Measurements from ENCODE around the gene MYO1D. TPM values are rescaled to one million over a fixed set of nuclear protein-coding genes. Genes with fewer than 3 reads are reported as not detected.
A peak's percentile ranks its signal among the peaks of the same experiment; 100 is the strongest.

MYO1D gene
- total and polyA plus RNA-seq, 5 experiments from 2014 or later = 1.3 to 9.7 (median 3.1) TPM

DNA sequence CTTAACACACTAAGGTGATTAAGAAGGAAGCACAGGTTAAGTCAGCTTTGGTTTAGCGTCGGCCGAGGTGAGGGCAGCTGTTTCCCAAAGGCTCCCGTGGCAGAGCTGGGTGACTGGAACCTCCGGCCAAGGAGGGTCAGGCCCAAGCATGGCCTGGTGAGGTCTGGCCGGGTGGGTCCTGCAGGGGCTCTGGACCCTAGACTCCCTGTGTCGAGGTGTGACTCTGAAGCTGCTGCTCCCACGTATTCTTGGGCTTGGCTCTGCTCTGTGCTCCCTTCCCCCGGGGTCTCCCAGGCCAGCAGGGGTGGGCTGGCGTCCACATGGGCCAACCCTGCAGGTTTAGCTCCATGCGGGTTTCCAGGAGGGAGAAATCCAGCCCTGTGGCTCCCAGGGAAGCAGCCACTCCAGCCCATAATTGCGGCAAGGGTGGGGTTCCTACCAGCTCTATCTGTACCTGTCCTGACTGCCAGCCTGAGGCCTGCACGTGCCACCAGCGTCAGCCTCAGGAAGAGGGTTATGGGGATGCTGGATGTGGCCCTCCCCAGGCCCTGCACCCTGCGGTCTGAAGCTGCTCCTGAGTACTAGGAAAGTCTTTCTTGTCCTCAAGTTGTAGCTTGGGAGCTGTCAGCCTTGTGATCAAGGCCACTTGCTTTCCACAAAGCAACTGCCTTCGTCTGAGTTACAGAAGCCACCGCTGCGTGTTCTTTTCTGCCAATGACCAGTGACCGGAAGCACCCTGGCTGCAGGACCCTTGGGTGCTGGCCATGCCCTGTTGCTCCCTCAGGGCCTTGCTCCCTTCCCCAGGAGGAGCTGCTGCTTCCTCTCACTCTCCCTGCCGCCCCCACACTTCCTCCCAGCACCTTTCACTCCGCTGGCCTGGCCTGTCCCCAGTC is 385.3 kb downstream of the MYO1D start:
- peak overlapping the region; percentile 89 to 96 (median 94) for H3K27ac Mint-ChIP-seq
- H3K9me3 Mint-ChIP-seq = no peaks in the 10 kb centered on the region
- H3K4me1 Mint-ChIP-seq = peaks cover 30 to 84% (median 71%) of the 10 kb centered on the region in 4 donors
- H3K36me3 Mint-ChIP-seq = peaks cover 9 to 22% (median 18%) of the 10 kb centered on the region in 3 donors
- no peaks in the 10 kb centered on the region for H3K27me3 Mint-ChIP-seq
- POLR2A ChIA-PET = interaction anchor here (1.4 to 22.8 kb wide), 2 partner anchors 24 to 141 kb away, joined by 5 to 889 read pairs; partner anchors contain the start of gene ZNF207
- ATAC-seq (peak in 1 of 2 donors; percentile 29), DNase-seq (peak in 2 of 10 donors; percentile 35 to 54)
- peak overlapping the region; percentile 77 to 95 (median 90) for H3K4me3 Mint-ChIP-seq

GRCh38 chr17:32490101-32490482 is 386.8 kb downstream of the MYO1D start:
- POLR2A ChIA-PET = interaction anchor here (0.7 to 22.8 kb wide), 2 partner anchors 25 to 56 kb away, joined by 3 to 889 read pairs; no protein-coding TSS in a partner anchor
- peak in 1 of 10 donors; percentile 36 for DNase-seq

DNA sequence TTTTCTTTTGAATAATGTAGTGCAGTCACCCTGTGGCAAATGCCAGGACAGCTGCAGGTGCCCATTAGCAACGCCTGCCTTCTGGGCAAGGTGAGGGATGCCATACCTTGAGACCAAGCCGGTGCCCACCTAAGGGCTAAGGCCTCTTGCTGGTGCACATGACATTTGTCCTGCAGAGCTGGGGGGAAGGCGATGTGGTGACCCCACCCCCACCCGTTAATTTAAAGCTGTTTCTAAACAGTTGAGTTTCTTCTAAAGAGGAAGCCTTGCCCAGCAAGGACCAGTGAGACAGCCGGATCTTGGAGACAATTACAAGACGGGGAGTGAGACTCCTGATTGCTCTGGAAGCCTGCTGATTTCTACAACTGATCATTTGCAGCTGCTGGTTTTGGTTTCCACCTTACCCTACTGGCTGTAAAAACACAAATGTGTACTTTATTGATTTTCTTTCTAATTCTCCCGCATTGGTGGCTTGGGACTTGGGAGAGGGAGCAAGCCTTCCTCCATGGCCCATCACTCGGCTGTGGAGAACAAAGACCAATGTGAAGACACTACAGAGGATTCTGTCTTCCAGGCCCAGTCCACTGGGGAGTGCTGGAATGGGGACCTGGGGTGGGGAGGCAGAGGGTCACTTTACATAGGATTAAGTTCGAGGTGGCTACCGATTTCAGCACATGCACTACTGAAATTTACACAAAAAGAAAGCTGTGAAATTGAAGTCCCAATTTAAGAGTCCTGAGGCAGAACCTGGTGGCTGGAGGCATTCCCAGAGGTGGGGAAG is 387.4 kb downstream of the MYO1D start:
- ATAC-seq (no peak), DNase-seq (no peak)
- Mint-ChIP-seq H3K27ac (peak overlapping the region; percentile 16 to 96 (median 86)), H3K27me3 (no peaks in the 10 kb centered on the region), H3K4me1 (peaks cover 30 to 75% (median 74%) of the 10 kb centered on the region in 4 donors), H3K9me3 (no peaks in the 10 kb centered on the region), H3K4me3 (peak overlapping the region; percentile 84 to 95 (median 91)), H3K36me3 (peaks cover 9 to 22% (median 18%) of the 10 kb centered on the region in 3 donors)
- POLR2A ChIA-PET = interaction anchor here (0.7 to 22.8 kb wide), 2 partner anchors 26 to 57 kb away, joined by 3 to 889 read pairs; no protein-coding TSS in a partner anchor

More at GRCh38 chr17:32490101-32490482, 386.8 kb downstream of the MYO1D start:
- H3K36me3 Mint-ChIP-seq = peaks cover 9 to 22% (median 18%) of the 10 kb centered on the region in 3 donors
- peak overlapping the region; percentile 84 to 95 (median 91) for H3K4me3 Mint-ChIP-seq
- H3K27me3 Mint-ChIP-seq = no peaks in the 10 kb centered on the region
- no peak for ATAC-seq
- H3K9me3 Mint-ChIP-seq = no peaks in the 10 kb centered on the region
- H3K4me1 Mint-ChIP-seq = peaks cover 30 to 80% (median 76%) of the 10 kb centered on the region in 4 donors
- peak overlapping the region in 8 of 10 donors; percentile 57 to 96 (median 82) for H3K27ac Mint-ChIP-seq

- Mint-ChIP-seq H3K4me1 (peaks cover 30 to 73% (median 71%) of the 10 kb centered on the region in 4 donors), H3K4me3 (peak overlapping the region; percentile 84 to 95 (median 91)), H3K27ac (peak overlapping the region; percentile 27 to 96 (median 86)), H3K36me3 (peaks cover 9 to 22% (median 18%) of the 10 kb centered on the region in 3 donors), H3K9me3 (no peaks in the 10 kb centered on the region), H3K27me3 (no peaks in the 10 kb centered on the region)
- no peak for ATAC-seq
- POLR2A ChIA-PET = interaction anchor here (0.5 to 22.8 kb wide), 4 partner anchors 7 to 1167 kb away, joined by 4 to 889 read pairs (median 14); no protein-coding TSS in a partner anchor
- no peak for DNase-seq
Observed at GRCh38 chr17:32488604-32489180, 388.2 kb downstream of the MYO1D start.

DNA sequence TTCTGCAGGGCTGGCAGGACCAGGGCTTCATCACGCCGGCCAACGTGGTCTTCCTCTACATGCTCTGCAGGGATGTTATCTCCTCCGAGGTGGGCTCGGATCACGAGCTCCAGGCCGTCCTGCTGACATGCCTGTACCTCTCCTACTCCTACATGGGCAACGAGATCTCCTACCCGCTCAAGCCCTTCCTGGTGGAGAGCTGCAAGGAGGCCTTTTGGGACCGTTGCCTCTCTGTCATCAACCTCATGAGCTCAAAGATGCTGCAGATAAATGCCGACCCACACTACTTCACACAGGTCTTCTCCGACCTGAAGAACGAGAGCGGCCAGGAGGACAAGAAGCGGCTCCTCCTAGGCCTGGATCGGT is 388.8 kb downstream of the MYO1D start:
- no peak for DNase-seq
- Mint-ChIP-seq H3K4me1 (peaks cover 32 to 73% (median 67%) of the 10 kb centered on the region in 4 donors), H3K4me3 (peak overlapping the region; percentile 84 to 95 (median 91)), H3K9me3 (no peaks in the 10 kb centered on the region), H3K27ac (peak overlapping the region in 9 of 10 donors; percentile 77 to 96 (median 89)), H3K36me3 (peaks cover 9 to 24% (median 18%) of the 10 kb centered on the region in 3 donors), H3K27me3 (no peaks in the 10 kb centered on the region)
- ATAC-seq = no peak
- POLR2A ChIA-PET = interaction anchor here (0.5 to 22.8 kb wide), 8 partner anchors 7 to 1166 kb away, joined by 3 to 889 read pairs (median 7); partner anchors contain the start of gene PSMD11

DNA sequence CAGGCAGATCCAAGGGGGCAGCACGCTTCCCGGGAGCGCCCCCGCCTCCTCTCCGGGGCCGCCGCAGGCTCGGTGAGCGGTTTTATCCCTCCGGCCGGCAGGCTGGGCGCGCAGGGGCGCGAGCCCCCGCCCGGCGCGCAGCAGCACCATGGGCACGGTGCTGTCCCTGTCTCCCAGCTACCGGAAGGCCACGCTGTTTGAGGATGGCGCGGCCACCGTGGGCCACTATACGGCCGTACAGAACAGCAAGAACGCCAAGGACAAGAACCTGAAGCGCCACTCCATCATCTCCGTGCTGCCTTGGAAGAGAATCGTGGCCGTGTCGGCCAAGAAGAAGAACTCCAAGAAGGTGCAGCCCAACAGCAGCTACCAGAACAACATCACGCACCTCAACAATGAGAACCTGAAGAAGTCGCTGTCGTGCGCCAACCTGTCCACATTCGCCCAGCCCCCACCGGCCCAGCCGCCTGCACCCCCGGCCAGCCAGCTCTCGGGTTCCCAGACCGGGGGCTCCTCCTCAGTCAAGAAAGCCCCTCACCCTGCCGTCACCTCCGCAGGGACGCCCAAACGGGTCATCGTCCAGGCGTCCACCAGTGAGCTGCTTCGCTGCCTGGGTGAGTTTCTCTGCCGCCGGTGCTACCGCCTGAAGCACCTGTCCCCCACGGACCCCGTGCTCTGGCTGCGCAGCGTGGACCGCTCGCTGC is 389.3 kb downstream of the MYO1D start:
- ATAC-seq (peak in 1 of 2 donors; percentile 15), DNase-seq (peak in 3 of 10 donors; percentile 30 to 54 (median 30))
- peak overlapping the region; percentile 84 to 95 (median 91) for H3K4me3 Mint-ChIP-seq
- no peaks in the 10 kb centered on the region for H3K27me3 Mint-ChIP-seq
- peaks cover 9 to 26% (median 18%) of the 10 kb centered on the region in 3 donors for H3K36me3 Mint-ChIP-seq
- no peaks in the 10 kb centered on the region for H3K9me3 Mint-ChIP-seq
- POLR2A ChIA-PET = interaction anchor here (0.6 to 22.8 kb wide), 13 partner anchors 8 to 389 kb away, joined by 3 to 889 read pairs (median 4); partner anchors contain the start of genes MYO1D and PSMD11
- H3K27ac Mint-ChIP-seq = peak overlapping the region in 9 of 10 donors; percentile 77 to 96 (median 90)
- H3K4me1 Mint-ChIP-seq = peaks cover 27 to 67% (median 62%) of the 10 kb centered on the region in 4 donors

GRCh38 chr17:32486701-32487472 is 390.0 kb downstream of the MYO1D start, which contains the start of gene CDK5R1:
TSS of gene CDK5R1 (plus strand) at chr17:32486993. CDS start at chr17:32487621, 628 bp downstream.
- peak; percentile 65 to 76 for ATAC-seq
- POLR2A ChIA-PET = interaction anchor here (0.9 to 22.8 kb wide), 13 partner anchors 9 to 390 kb away, joined by 3 to 889 read pairs (median 4); partner anchors contain the start of genes MYO1D and PSMD11
- Mint-ChIP-seq H3K4me3 (peak within 1 kb of the TSS; percentile 84 to 95 (median 91)), H3K27me3 (no peaks in the 10 kb centered on the region), H3K4me1 (peaks cover 21 to 60% (median 54%) of the 10 kb centered on the region in 4 donors), H3K9me3 (no peaks in the 10 kb centered on the region), H3K27ac (peak within 1 kb of the TSS; percentile 79 to 96 (median 90)), H3K36me3 (peaks cover 9 to 33% (median 18%) of the 10 kb centered on the region in 3 donors)
- DNase-seq = peak; percentile 65 to 83 (median 76)

DNA sequence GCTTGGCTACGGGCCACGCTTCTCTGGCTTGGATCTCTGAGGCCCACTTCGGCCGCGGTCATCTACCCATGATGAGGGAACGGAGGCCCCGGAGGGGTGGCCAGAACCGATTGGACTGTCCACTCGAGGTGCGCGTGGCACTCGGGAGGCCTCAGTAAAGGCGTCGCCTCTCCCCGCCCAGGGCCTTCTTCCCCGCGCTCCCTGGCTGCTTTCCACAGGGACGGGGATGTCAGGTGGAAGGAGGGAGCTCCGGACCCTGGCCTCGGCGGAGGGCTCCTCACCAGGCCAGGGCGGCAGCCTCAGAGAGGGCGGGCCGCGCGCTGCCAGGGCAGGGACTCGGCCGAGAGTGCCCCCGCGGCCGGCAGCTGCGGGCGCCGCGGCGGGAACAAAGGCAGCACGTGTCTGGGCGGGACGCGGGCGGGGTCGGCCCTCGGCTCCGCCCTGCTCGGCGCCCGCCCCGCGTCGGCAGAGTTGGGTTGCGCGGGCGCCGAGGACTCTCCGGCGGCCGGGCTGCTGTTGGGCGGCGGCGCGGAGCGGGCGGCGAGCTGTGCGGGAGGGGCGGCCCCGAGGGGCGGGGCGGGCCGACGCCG is 390.7 kb downstream of the MYO1D start:
- Mint-ChIP-seq H3K36me3 (peaks cover 9 to 40% (median 21%) of the 10 kb centered on the region in 3 donors), H3K27ac (peak overlapping the region in 9 of 10 donors; percentile 63 to 87 (median 80)), H3K4me1 (peaks cover 19 to 53% (median 47%) of the 10 kb centered on the region in 4 donors), H3K27me3 (no peaks in the 10 kb centered on the region), H3K4me3 (peak overlapping the region; percentile 62 to 84 (median 80)), H3K9me3 (no peaks in the 10 kb centered on the region)
- DNase-seq = peak in 9 of 10 donors; percentile 53 to 79 (median 73)
- ATAC-seq = peak; percentile 73 to 80
- POLR2A ChIA-PET = interaction anchor here (0.7 to 22.8 kb wide), 14 partner anchors 9 to 391 kb away, joined by 3 to 889 read pairs (median 4); partner anchors contain the start of genes MYO1D and PSMD11

- peak overlapping the region; percentile 63 to 87 (median 80) for H3K27ac Mint-ChIP-seq
- peaks cover 9 to 47% (median 21%) of the 10 kb centered on the region in 3 donors for H3K36me3 Mint-ChIP-seq
- ATAC-seq (no peak), DNase-seq (no peak)
- no peaks in the 10 kb centered on the region for H3K9me3 Mint-ChIP-seq
- H3K4me1 Mint-ChIP-seq = peaks cover 19 to 46% (median 40%) of the 10 kb centered on the region in 4 donors
- POLR2A ChIA-PET = interaction anchor here (0.6 to 22.8 kb wide), 8 partner anchors 10 to 160 kb away, joined by 3 to 889 read pairs (median 4); partner anchors contain the start of gene PSMD11
- peak overlapping the region; percentile 62 to 84 (median 80) for H3K4me3 Mint-ChIP-seq
- H3K27me3 Mint-ChIP-seq = no peaks in the 10 kb centered on the region
Observed at GRCh38 chr17:32485261-32486110, 391.4 kb downstream of the MYO1D start.

Data from naive thymus-derived CD8-positive, alpha-beta T cell (primary cell).